Fibroblast of lung (primary cell): ENCODE measurements around the gene AKAP12.

ENCODE experiments used
- EZH2 ChIP-seq: IDR thresholded peaks from 2 replicates; pipeline ENCODE4 v1.5.1; 2012; ENCODE audit warnings: low read length, control low read depth, mild to moderate bottlenecking; ENCODE audit errors: missing control alignments
- TF ChIP-seq, protein P1 (sequence below), 2 donors: IDR thresholded peaks in 1 of 2; conservative IDR thresholded peaks in 1 of 2; 1 replicate in 1 of 2; 2 replicates in 1 of 2; pipeline ENCODE4 v1.5.1; 2011 to 2012; ENCODE audit warnings: low read length in 2 of 2, control low read depth in 1 of 2, inconsistent platforms in 1 of 2, low read depth in 1 of 2, mild to moderate bottlenecking in 1 of 2

DNA sequence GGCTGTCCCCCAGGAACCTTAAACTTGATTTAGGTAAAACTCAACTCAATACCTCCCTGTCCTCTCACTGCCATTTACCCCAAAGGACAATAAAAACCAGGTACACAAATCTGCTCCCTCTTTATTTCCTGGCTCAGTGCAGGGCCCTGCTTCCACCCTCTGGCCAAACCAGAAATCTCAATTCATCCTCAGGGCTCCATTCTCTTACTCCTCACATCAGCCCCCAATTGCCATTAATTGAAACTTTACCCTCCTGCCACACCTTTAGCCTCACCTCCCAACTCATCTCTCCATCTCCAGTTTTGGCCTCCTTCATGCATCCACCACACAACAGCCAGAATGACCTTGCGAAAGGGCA lies 141.1 kb downstream of the AKAP12 start:
- TF ChIP-seq, protein P1, sequence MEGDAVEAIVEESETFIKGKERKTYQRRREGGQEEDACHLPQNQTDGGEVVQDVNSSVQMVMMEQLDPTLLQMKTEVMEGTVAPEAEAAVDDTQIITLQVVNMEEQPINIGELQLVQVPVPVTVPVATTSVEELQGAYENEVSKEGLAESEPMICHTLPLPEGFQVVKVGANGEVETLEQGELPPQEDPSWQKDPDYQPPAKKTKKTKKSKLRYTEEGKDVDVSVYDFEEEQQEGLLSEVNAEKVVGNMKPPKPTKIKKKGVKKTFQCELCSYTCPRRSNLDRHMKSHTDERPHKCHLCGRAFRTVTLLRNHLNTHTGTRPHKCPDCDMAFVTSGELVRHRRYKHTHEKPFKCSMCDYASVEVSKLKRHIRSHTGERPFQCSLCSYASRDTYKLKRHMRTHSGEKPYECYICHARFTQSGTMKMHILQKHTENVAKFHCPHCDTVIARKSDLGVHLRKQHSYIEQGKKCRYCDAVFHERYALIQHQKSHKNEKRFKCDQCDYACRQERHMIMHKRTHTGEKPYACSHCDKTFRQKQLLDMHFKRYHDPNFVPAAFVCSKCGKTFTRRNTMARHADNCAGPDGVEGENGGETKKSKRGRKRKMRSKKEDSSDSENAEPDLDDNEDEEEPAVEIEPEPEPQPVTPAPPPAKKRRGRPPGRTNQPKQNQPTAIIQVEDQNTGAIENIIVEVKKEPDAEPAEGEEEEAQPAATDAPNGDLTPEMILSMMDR (conservative IDR thresholded peaks at IDR 0.05 in 1 of 2, IDR thresholded peaks at IDR 0.05 in 1 of 2; ENCODE audit: low read depth in 1 of 2, low read length in 2 of 2) = no peak
- TF ChIP-seq EZH2 = no peak
